ENCODE data around the gene SARS2.

Gene SARS2

DNA sequence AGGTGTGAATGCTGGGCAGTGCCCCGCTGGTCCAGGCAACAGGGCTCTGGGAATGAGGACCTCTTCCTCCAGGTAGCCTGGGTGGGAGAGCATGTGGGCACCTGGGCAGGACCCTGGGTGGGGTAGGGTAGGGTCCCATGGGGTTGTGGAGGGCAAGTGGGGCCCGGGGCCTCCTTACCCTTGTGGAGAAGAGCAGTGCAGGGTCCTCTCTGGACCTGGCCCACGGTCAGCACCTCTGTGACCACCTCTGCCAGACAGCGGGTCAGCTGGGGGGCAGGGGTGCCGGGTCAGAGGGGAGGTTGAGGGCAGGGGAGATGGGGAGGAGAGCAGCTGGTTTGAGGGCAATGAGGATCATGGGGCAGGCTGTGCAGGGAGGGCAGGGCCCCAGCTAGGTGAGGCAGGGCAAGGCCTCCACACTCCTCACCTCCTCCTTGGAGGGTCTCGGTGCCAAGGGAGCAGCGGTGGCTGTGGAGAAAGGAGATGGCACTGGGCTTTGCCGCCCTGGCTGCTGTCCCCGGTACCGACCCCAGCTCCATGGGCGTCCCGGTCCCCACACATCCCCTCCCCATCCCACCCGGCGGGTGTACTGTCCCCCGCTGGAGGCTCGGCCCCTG is 19.1 kb downstream of the SARS2 start:
- H3K27ac ChIP-seq (ENCODE audit: low read length): no peak overlapping the region
- no peaks in the 10 kb centered on the region for H3K4me1 ChIP-seq (ENCODE audit: insufficient read depth, low read length)
- no peak overlapping the region for H3K9ac ChIP-seq (ENCODE audit: low read depth, low read length)
- peaks cover 21% of the 10 kb centered on the region for H3K27me3 ChIP-seq (ENCODE audit: insufficient read depth, low read length)
- no peak overlapping the region for H3K4me3 ChIP-seq (ENCODE audit: low read length)
- no peaks in the 10 kb centered on the region for H3K36me3 ChIP-seq (ENCODE audit: insufficient read depth, low read depth, low read length)
- no peaks in the 10 kb centered on the region for H3K9me3 ChIP-seq (ENCODE audit: insufficient read depth, low read depth, low read length)

DNA sequence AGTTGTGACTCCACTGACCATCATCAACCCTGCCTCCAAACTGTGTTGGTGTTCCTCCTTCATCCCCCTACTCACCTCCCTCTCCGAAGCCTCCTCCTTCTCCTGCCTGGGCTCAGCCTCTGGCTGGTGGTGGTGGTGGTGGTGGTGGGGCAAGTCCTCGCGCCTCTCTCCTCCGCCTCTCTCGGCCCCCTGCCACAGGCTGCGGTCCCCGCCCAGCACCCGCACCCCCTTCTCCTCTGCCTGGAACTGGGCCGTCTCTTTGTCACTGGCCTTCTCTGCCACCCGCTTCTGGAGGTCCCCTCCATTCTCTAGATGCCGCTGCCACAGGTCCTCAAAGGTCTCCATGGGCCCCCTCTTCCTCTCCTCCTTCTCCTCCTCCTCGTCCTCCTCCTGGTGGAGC is 20.1 kb downstream of the SARS2 start:
- peaks cover 5% of the 10 kb centered on the region; the same call in 1 of the 2 replicates for H3K36me3 ChIP-seq (ENCODE audit: insufficient read depth, low read depth, low read length)
- H3K9ac ChIP-seq (ENCODE audit: low read depth, low read length): no peak overlapping the region
- H3K4me3 ChIP-seq (ENCODE audit: low read length): no peak overlapping the region
- H3K9me3 ChIP-seq (ENCODE audit: insufficient read depth, low read depth, low read length): no peaks in the 10 kb centered on the region
- H3K4me1 ChIP-seq (ENCODE audit: insufficient read depth, low read length): no peaks in the 10 kb centered on the region
- H3K27me3 ChIP-seq (ENCODE audit: insufficient read depth, low read length): peaks cover 21% of the 10 kb centered on the region
- no peak overlapping the region for H3K27ac ChIP-seq (ENCODE audit: low read length)

GRCh38 chr19:38908911-38909310 is 21.7 kb downstream of the SARS2 start:
- no peak overlapping the region for H3K27ac ChIP-seq (ENCODE audit: low read length)
- peaks cover 16% of the 10 kb centered on the region; the same call in 1 of the 2 replicates for H3K36me3 ChIP-seq (ENCODE audit: insufficient read depth, low read depth, low read length)
- no peak overlapping the region for H3K9ac ChIP-seq (ENCODE audit: low read depth, low read length)
- no peak overlapping the region for H3K4me3 ChIP-seq (ENCODE audit: low read length)
- H3K27me3 ChIP-seq (ENCODE audit: insufficient read depth, low read length): peaks cover 21% of the 10 kb centered on the region
- no peaks in the 10 kb centered on the region for H3K4me1 ChIP-seq (ENCODE audit: insufficient read depth, low read length)
- no peaks in the 10 kb centered on the region for H3K9me3 ChIP-seq (ENCODE audit: insufficient read depth, low read depth, low read length)

- Histone ChIP-seq H3K9me3 (ENCODE audit: insufficient read depth, low read depth, low read length) (no peaks in the 10 kb centered on the region), H3K27ac (ENCODE audit: low read length) (no peak overlapping the region), H3K9ac (ENCODE audit: low read depth, low read length) (no peak overlapping the region), H3K4me1 (ENCODE audit: insufficient read depth, low read length) (no peaks in the 10 kb centered on the region), H3K36me3 (ENCODE audit: insufficient read depth, low read depth, low read length) (peaks cover 16% of the 10 kb centered on the region; the same call in 1 of the 2 replicates), H3K27me3 (ENCODE audit: insufficient read depth, low read length) (peaks cover 17% of the 10 kb centered on the region), H3K4me3 (ENCODE audit: low read length) (no peak overlapping the region)
Observed at GRCh38 chr19:38907670-38908069, 22.9 kb downstream of the SARS2 start.

GRCh38 chr19:38907227-38907626 is 23.3 kb downstream of the SARS2 start:
- H3K9me3 ChIP-seq (ENCODE audit: insufficient read depth, low read depth, low read length): no peaks in the 10 kb centered on the region

DNA sequence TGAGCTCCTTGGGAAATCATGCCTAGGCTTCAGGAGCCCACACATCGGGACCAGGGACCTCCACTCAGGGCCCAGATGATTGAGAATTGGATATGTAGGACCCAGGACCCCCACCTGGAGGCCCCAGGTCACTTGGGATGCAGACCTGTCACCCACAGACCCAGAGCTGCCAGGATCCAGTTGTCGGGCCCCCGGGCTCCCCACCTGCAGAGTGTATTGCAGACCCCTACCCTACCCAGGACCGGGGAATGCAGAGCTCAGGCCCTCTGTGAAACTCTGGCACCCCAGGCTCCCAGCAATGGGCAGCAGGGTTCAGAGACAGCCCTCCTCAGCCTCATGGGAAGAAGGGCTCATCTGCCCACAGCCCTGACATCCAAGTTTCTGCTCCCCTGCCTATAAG is 24.9 kb downstream of the SARS2 start:
- Histone ChIP-seq H3K4me1 (ENCODE audit: insufficient read depth, low read length) (peaks cover 3% of the 10 kb centered on the region; the same call in 1 of the 2 replicates), H3K9ac (ENCODE audit: low read depth, low read length) (no peak overlapping the region), H3K36me3 (ENCODE audit: insufficient read depth, low read depth, low read length) (peaks cover 16% of the 10 kb centered on the region; the same call in 1 of the 2 replicates), H3K9me3 (ENCODE audit: insufficient read depth, low read depth, low read length) (no peaks in the 10 kb centered on the region), H3K4me3 (ENCODE audit: low read length) (no peak overlapping the region), H3K27ac (ENCODE audit: low read length) (no peak overlapping the region), H3K27me3 (ENCODE audit: insufficient read depth, low read length) (no peaks in the 10 kb centered on the region)

More at GRCh38 chr19:38907227-38907626, 23.3 kb downstream of the SARS2 start:
- H3K27ac ChIP-seq (ENCODE audit: low read length): no peak overlapping the region
- H3K4me3 ChIP-seq (ENCODE audit: low read length): no peak overlapping the region
- H3K36me3 ChIP-seq (ENCODE audit: insufficient read depth, low read depth, low read length): peaks cover 16% of the 10 kb centered on the region; the same call in 1 of the 2 replicates
- H3K27me3 ChIP-seq (ENCODE audit: insufficient read depth, low read length): peaks cover 13% of the 10 kb centered on the region; the same call in 1 of the 2 replicates
- H3K9ac ChIP-seq (ENCODE audit: low read depth, low read length): no peak overlapping the region
- H3K4me1 ChIP-seq (ENCODE audit: insufficient read depth, low read length): no peaks in the 10 kb centered on the region

GRCh38 chr19:38904581-38905539 is 25.7 kb downstream of the SARS2 start:
- no peak overlapping the region for H3K9ac ChIP-seq (ENCODE audit: low read depth, low read length)
- H3K4me3 ChIP-seq (ENCODE audit: low read length): no peak overlapping the region
- peaks cover 16% of the 10 kb centered on the region; the same call in 1 of the 2 replicates for H3K36me3 ChIP-seq (ENCODE audit: insufficient read depth, low read depth, low read length)
- H3K27me3 ChIP-seq (ENCODE audit: insufficient read depth, low read length): no peaks in the 10 kb centered on the region
- H3K27ac ChIP-seq (ENCODE audit: low read length): no peak overlapping the region
- no peaks in the 10 kb centered on the region for H3K9me3 ChIP-seq (ENCODE audit: insufficient read depth, low read depth, low read length)
- H3K4me1 ChIP-seq (ENCODE audit: insufficient read depth, low read length): peaks cover 6% of the 10 kb centered on the region; the same call in 1 of the 2 replicates

- Histone ChIP-seq H3K36me3 (ENCODE audit: insufficient read depth, low read depth, low read length) (peaks cover 16% of the 10 kb centered on the region; the same call in 1 of the 2 replicates), H3K4me3 (ENCODE audit: low read length) (no peak overlapping the region), H3K27ac (ENCODE audit: low read length) (no peak overlapping the region)
Observed at GRCh38 chr19:38901683-38902082, 28.9 kb downstream of the SARS2 start.

GRCh38 chr19:38900743-38901190 is 29.8 kb downstream of the SARS2 start:
- no peak overlapping the region for H3K27ac ChIP-seq (ENCODE audit: low read length)
- peaks cover 14% of the 10 kb centered on the region for H3K27me3 ChIP-seq (ENCODE audit: insufficient read depth, low read length)
- H3K4me3 ChIP-seq (ENCODE audit: low read length): peak overlapping the region; percentile 73
- H3K36me3 ChIP-seq (ENCODE audit: insufficient read depth, low read depth, low read length): peaks cover 14% of the 10 kb centered on the region; the same call in 1 of the 2 replicates
- H3K4me1 ChIP-seq (ENCODE audit: insufficient read depth, low read length): peaks cover 6% of the 10 kb centered on the region; the same call in 1 of the 2 replicates
- peak overlapping the region; percentile 79; the same call in 1 of the 2 replicates for H3K9ac ChIP-seq (ENCODE audit: low read depth, low read length)
- H3K9me3 ChIP-seq (ENCODE audit: insufficient read depth, low read depth, low read length): no peaks in the 10 kb centered on the region

More at GRCh38 chr19:38901683-38902082, 28.9 kb downstream of the SARS2 start:
- H3K27me3 ChIP-seq (ENCODE audit: insufficient read depth, low read length): peaks cover 14% of the 10 kb centered on the region
- H3K9me3 ChIP-seq (ENCODE audit: insufficient read depth, low read depth, low read length): no peaks in the 10 kb centered on the region
- peaks cover 6% of the 10 kb centered on the region; the same call in 1 of the 2 replicates for H3K4me1 ChIP-seq (ENCODE audit: insufficient read depth, low read length)
- no peak overlapping the region for H3K9ac ChIP-seq (ENCODE audit: low read depth, low read length)

DNA sequence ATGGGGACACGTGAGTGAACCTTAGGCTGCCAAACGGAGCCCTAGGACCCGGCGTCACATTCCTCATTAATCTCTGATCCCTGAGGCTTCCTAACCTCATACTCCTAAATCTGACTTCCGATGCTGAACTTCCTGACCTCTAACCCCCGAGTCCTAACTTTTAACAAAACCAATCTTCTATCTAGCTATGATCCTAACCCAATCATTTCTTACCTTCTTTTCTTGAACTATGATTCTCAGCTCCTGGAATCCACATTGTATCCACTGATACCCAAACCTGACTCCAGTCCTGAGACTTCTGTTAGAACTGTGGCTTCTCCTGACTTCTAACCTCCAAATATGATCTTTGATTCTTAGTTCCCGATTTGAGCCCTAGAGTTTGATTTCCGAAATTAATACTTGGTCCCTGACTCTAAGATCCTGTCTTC is 30.3 kb downstream of the SARS2 start:
- Histone ChIP-seq H3K4me1 (ENCODE audit: insufficient read depth, low read length) (peaks cover 6% of the 10 kb centered on the region; the same call in 1 of the 2 replicates), H3K4me3 (ENCODE audit: low read length) (peak overlapping the region; percentile 73), H3K9ac (ENCODE audit: low read depth, low read length) (peak overlapping the region; percentile 79), H3K36me3 (ENCODE audit: insufficient read depth, low read depth, low read length) (peaks cover 9% of the 10 kb centered on the region; the same call in 1 of the 2 replicates), H3K27ac (ENCODE audit: low read length) (no peak overlapping the region), H3K27me3 (ENCODE audit: insufficient read depth, low read length) (peaks cover 14% of the 10 kb centered on the region), H3K9me3 (ENCODE audit: insufficient read depth, low read depth, low read length) (no peaks in the 10 kb centered on the region)

DNA sequence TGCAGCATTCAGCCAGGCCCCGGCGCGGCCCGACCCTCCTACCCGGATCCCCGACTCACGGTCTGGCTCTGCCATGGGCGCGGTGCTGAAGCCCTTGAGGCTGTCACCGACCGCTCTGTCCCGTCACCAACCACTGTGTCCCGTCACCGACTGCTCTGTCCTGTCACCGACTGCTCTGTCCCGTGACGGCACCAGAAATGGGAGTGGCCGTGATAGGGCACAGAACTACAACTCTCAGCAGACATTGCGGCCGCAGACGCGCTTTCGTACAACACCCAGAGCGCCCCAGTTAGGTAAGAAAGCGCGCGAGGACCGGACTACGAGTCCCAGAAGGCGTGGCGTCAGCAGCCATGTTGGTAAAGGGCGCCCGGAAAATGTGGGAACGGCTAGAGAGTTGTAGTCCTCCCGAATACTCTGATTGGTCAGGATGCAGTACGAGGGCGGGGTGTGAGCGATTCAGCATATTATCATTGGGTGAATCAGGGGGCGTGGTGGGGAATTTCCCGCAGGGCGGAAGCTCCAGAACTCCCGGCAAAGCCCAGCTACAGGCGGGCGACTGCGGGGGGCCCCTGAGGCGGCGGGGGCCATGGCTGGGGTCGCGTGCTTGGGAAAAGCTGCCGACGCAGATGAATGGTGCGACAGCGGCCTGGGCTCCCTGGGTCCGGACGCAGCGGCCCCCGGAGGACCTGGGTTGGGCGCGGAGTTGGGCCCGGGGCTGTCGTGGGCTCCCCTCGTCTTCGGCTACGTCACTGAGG is 30.9 kb downstream of the SARS2 start, which contains the start of the genes NFKBIB and SIRT2:
Gene NFKBIB (plus strand): TSS at position 523 of the 755 bp plus-strand sequence. CDS start 64 bp downstream, at position 587.
Gene SIRT2 (minus strand): TSS at position 172 of the 755 bp plus-strand sequence. CDS start 97 bp downstream, at position 75.
- no peak within 1 kb of the TSS for H3K27ac ChIP-seq (ENCODE audit: low read length)
- peaks cover 6% of the 10 kb centered on the region; the same call in 1 of the 2 replicates for H3K4me1 ChIP-seq (ENCODE audit: insufficient read depth, low read length)
- H3K9me3 ChIP-seq (ENCODE audit: insufficient read depth, low read depth, low read length): no peaks in the 10 kb centered on the region
- peaks cover 14% of the 10 kb centered on the region for H3K27me3 ChIP-seq (ENCODE audit: insufficient read depth, low read length)
- H3K9ac ChIP-seq (ENCODE audit: low read depth, low read length): peak within 1 kb of the TSS; percentile 79
- peak within 1 kb of the TSS; percentile 73 for H3K4me3 ChIP-seq (ENCODE audit: low read length)
- H3K36me3 ChIP-seq (ENCODE audit: insufficient read depth, low read depth, low read length): peaks cover 4% of the 10 kb centered on the region; the same call in 1 of the 2 replicates
